Mesenchymal stem cell (in vitro differentiated cells and primary cell): ENCODE data around the gene PTPN14.
A peak's percentile ranks its signal among the peaks of the same experiment; 100 is the strongest.
"Not testable (repeated sequence)": the region's sequence is repeated elsewhere in the genome, so short reads cannot be mapped to it uniquely, and the experiment has no call there.

ENCODE experiments used
- DNase-seq: peaks from one replicate; pipeline ENCODE4 v3.0.0-alpha.2; 2013
- H2AFZ ChIP-seq: one replicate; pipeline ENCODE4 v1.6.1; 2013; ENCODE audit warnings: low read depth, mild to moderate bottlenecking, control low read depth, inconsistent platforms, low read length, moderate library complexity
- H2AK5ac ChIP-seq: 2 replicates; pipeline ENCODE4 v1.6.1; 2013; ENCODE audit warnings: low read length, moderate library complexity, mild to moderate bottlenecking, inconsistent platforms; ENCODE audit not compliant: severe bottlenecking
- H2BK120ac ChIP-seq: one replicate; pipeline ENCODE4 v1.6.1; 2013; ENCODE audit warnings: low read depth, mild to moderate bottlenecking, inconsistent platforms, low read length, moderate library complexity
- H2BK12ac ChIP-seq, 2 experiments: one replicate each; pipeline ENCODE4 v1.6.1; 2013; ENCODE audit warnings: inconsistent platforms in 2 of 2, low read length in 2 of 2, mild to moderate bottlenecking in 2 of 2, moderate library complexity in 2 of 2, control low read depth in 1 of 2
- H2BK15ac ChIP-seq: one replicate; pipeline ENCODE4 v1.6.1; 2013; ENCODE audit warnings: mild to moderate bottlenecking, low read depth, inconsistent platforms; ENCODE audit not compliant: poor library complexity, severe bottlenecking
- H2BK5ac ChIP-seq: 2 replicates; pipeline ENCODE4 v1.6.1; 2013; ENCODE audit warnings: low read depth, mild to moderate bottlenecking, low read length, control low read depth, inconsistent platforms; ENCODE audit not compliant: poor library complexity, severe bottlenecking
- H3K14ac ChIP-seq, 2 experiments: one replicate each; pipeline ENCODE4 v1.6.1; 2013; ENCODE audit warnings: inconsistent platforms in 2 of 2, low read length in 2 of 2, control low read depth in 1 of 2, mild to moderate bottlenecking in 1 of 2, moderate library complexity in 1 of 2
- H3K18ac ChIP-seq, 2 experiments: one replicate each; pipeline ENCODE4 v1.6.1; 2013; ENCODE audit warnings: inconsistent platforms in 2 of 2, low read length in 2 of 2, control low read depth in 1 of 2, low read depth in 1 of 2, mild to moderate bottlenecking in 1 of 2
- H3K23ac ChIP-seq, 2 experiments: one replicate each; pipeline ENCODE4 v1.6.1; 2013; ENCODE audit warnings: inconsistent platforms in 2 of 2, low read length in 2 of 2, mild to moderate bottlenecking in 2 of 2, moderate library complexity in 2 of 2, control low read depth in 1 of 2
- H3K27ac ChIP-seq: 2 replicates; pipeline ENCODE4 v1.5.1; 2013; ENCODE audit warnings: mild to moderate bottlenecking, moderate library complexity, low read length, control low read depth, inconsistent platforms; ENCODE audit not compliant: poor library complexity, severe bottlenecking
- H3K27me3 ChIP-seq, 2 experiments: 2 replicates each; pipeline versions ENCODE4 v1.6.1 to v1.7.0; 2013; ENCODE audit warnings: low read length in 2 of 2, mild to moderate bottlenecking in 2 of 2, moderate library complexity in 2 of 2, control low read depth in 1 of 2, inconsistent platforms in 1 of 2; ENCODE audit not compliant: control insufficient read depth in 1 of 2, insufficient read depth in 1 of 2
- H3K36me3 ChIP-seq, 2 experiments: 2 replicates each; pipeline versions ENCODE4 v1.6.1 to v1.7.0; 2013; ENCODE audit warnings: low read length in 2 of 2, control low read depth in 1 of 2, inconsistent platforms in 1 of 2, low read depth in 1 of 2, mild to moderate bottlenecking in 1 of 2; ENCODE audit not compliant: insufficient read depth in 2 of 2, control insufficient read depth in 1 of 2
- H3K4ac ChIP-seq, 2 experiments: one replicate each; pipeline ENCODE4 v1.6.1; 2013; ENCODE audit warnings: inconsistent platforms in 2 of 2, low read length in 2 of 2, mild to moderate bottlenecking in 2 of 2, moderate library complexity in 2 of 2, control low read depth in 1 of 2, low read depth in 1 of 2
- H3K4me1 ChIP-seq: 2 replicates; pipeline ENCODE4 v1.6.1; 2013; ENCODE audit warnings: low read depth, low read length, control low read depth; ENCODE audit not compliant: control insufficient read depth, insufficient read depth
- H3K4me2 ChIP-seq: 2 replicates; pipeline ENCODE4 v1.6.1; 2013; ENCODE audit warnings: low read length, mild to moderate bottlenecking, inconsistent platforms; ENCODE audit not compliant: poor library complexity, severe bottlenecking
- H3K4me3 ChIP-seq, 2 experiments: 2 replicates each; pipeline versions ENCODE4 v1.5.1 to v1.7.0; 2013; ENCODE audit warnings: low read length in 2 of 2, mild to moderate bottlenecking in 2 of 2, control low read depth in 1 of 2, low read depth in 1 of 2; ENCODE audit not compliant: insufficient read depth in 1 of 2
- H3K79me1 ChIP-seq: replicated peaks from 2 replicates; pipeline ENCODE4 v1.6.1; 2013; ENCODE audit warnings: mild to moderate bottlenecking, control low read depth, low read length, inconsistent platforms; ENCODE audit not compliant: poor library complexity, severe bottlenecking
- H3K9ac ChIP-seq: 2 replicates; pipeline ENCODE4 v1.7.0; 2013; ENCODE audit warnings: mild to moderate bottlenecking, low read length, moderate library complexity
- H3K9me3 ChIP-seq: 2 replicates; pipeline ENCODE4 v1.7.0; 2013; ENCODE audit warnings: mild to moderate bottlenecking, low read length; ENCODE audit not compliant: control insufficient read depth
- H4K8ac ChIP-seq: one replicate; pipeline ENCODE4 v1.6.1; 2013; ENCODE audit warnings: inconsistent platforms, mild to moderate bottlenecking, low read length, moderate library complexity
- H4K91ac ChIP-seq: one replicate; pipeline ENCODE4 v1.6.1; 2013; ENCODE audit warnings: mild to moderate bottlenecking, low read length, inconsistent platforms
- WGBS: methylation state at CpG from one replicate; pipeline ENCODE4 v1.1.7; 2013; ENCODE audit warnings: mixed read lengths; 5-methylcytosine and 5-hydroxymethylcytosine counted together

The PTPN14 gene

GRCh38 chr1:214579183-214579582 lies 27.8 kb upstream of the PTPN14 start:
- Histone ChIP-seq H2BK120ac (no peak overlapping the region), H2BK12ac (no peak overlapping the region), H2BK15ac (no peak overlapping the region), H3K27ac (no peak overlapping the region), H3K4me3 (no peak overlapping the region), H4K8ac (no peak overlapping the region), H3K4ac (no peak overlapping the region), H3K9me3 (peaks cover 27% of the 10 kb centered on the region), H3K27me3 (no peaks in the 10 kb centered on the region), H3K79me1 (peaks cover 1% of the 10 kb centered on the region), H3K23ac (no peak overlapping the region), H3K36me3 (no peaks in the 10 kb centered on the region), H3K9ac (no peak overlapping the region), H3K18ac (no peak overlapping the region), H2BK5ac (no peak overlapping the region), H2AFZ (no peak overlapping the region), H3K4me1 (peaks cover 4% of the 10 kb centered on the region), H4K91ac (no peak overlapping the region), H2AK5ac (peak overlapping the region; percentile 54), H3K4me2 (no peak overlapping the region), H3K14ac (no peak overlapping the region)
- no peak for DNase-seq

- H2BK12ac ChIP-seq = not testable (repeated sequence)
These were observed 24.7 kb upstream of the PTPN14 start for GRCh38 chr1:214576120-214576519.

GRCh38 chr1:214574598-214575411 lies 23.4 kb upstream of the PTPN14 start:
- H3K27me3 ChIP-seq = no peaks in the 10 kb centered on the region
- no peak overlapping the region for H3K14ac ChIP-seq
- no peak overlapping the region for H2AK5ac ChIP-seq
- 92% methylated on average over 2 of the region's 3 CpGs for WGBS
- no peak overlapping the region for H2BK5ac ChIP-seq
- peaks cover 4% of the 10 kb centered on the region for H3K4me1 ChIP-seq
- H2BK12ac ChIP-seq = no peak overlapping the region
- H3K4me3 ChIP-seq = no peak overlapping the region
- peaks cover 27% of the 10 kb centered on the region for H3K9me3 ChIP-seq
- H4K8ac ChIP-seq = no peak overlapping the region
- H2AFZ ChIP-seq = no peak overlapping the region
- no peak overlapping the region for H2BK15ac ChIP-seq
- H3K9ac ChIP-seq = no peak overlapping the region
- H3K23ac ChIP-seq = no peak overlapping the region
- no peaks in the 10 kb centered on the region for H3K36me3 ChIP-seq
- no peak overlapping the region for H3K18ac ChIP-seq
- no peak overlapping the region for H4K91ac ChIP-seq
- H3K79me1 ChIP-seq = peaks cover 5% of the 10 kb centered on the region
- no peak for DNase-seq
- no peak overlapping the region for H3K4me2 ChIP-seq
- H2BK120ac ChIP-seq = no peak overlapping the region
- no peak overlapping the region for H3K4ac ChIP-seq
- H3K27ac ChIP-seq = no peak overlapping the region

More at GRCh38 chr1:214576120-214576519, 24.7 kb upstream of the PTPN14 start:
- not testable (repeated sequence) for H2BK120ac ChIP-seq, H2BK5ac ChIP-seq, H3K79me1 ChIP-seq, H3K4me2 ChIP-seq, H3K27me3 ChIP-seq, H3K14ac ChIP-seq, H4K8ac ChIP-seq, H4K91ac ChIP-seq, H3K23ac ChIP-seq, DNase-seq, H2AFZ ChIP-seq, H3K27ac ChIP-seq, H2AK5ac ChIP-seq, H3K4me1 ChIP-seq, H3K9ac ChIP-seq, H3K36me3 ChIP-seq, H3K4ac ChIP-seq, H3K18ac ChIP-seq, H2BK15ac ChIP-seq
- Histone ChIP-seq H3K9me3 (peaks cover 27% of the 10 kb centered on the region), H3K4me3 (peak overlapping the region in 1 of 2 experiments; percentile 44)
- WGBS = 81% methylated on average over 3 of the region's 3 CpGs

GRCh38 chr1:214573386-214574318 lies 22.2 kb upstream of the PTPN14 start:
- peaks cover 6% of the 10 kb centered on the region for H3K4me1 ChIP-seq
- no peak overlapping the region for H2BK120ac ChIP-seq
- H3K9ac ChIP-seq = no peak overlapping the region
- WGBS = 92% methylated on average over 5 of the region's 11 CpGs
- H2AFZ ChIP-seq = no peak overlapping the region
- H3K36me3 ChIP-seq = no peaks in the 10 kb centered on the region
- no peaks in the 10 kb centered on the region for H3K27me3 ChIP-seq
- H2AK5ac ChIP-seq = no peak overlapping the region
- H3K18ac ChIP-seq = no peak overlapping the region
- no peak overlapping the region for H3K4me3 ChIP-seq
- H2BK15ac ChIP-seq = no peak overlapping the region
- H4K91ac ChIP-seq = no peak overlapping the region
- H3K23ac ChIP-seq = no peak overlapping the region
- no peak for DNase-seq
- H3K14ac ChIP-seq = no peak overlapping the region
- H3K9me3 ChIP-seq = peaks cover 27% of the 10 kb centered on the region
- H3K27ac ChIP-seq = no peak overlapping the region
- H3K4ac ChIP-seq = no peak overlapping the region
- H3K4me2 ChIP-seq = no peak overlapping the region
- H3K79me1 ChIP-seq = peaks cover 5% of the 10 kb centered on the region
- H2BK5ac ChIP-seq = no peak overlapping the region
- H4K8ac ChIP-seq = no peak overlapping the region
- H2BK12ac ChIP-seq = no peak overlapping the region
